ENCODE data around the gene PIK3AP1.
A peak's percentile ranks its signal among the peaks of the same experiment; 100 is the strongest.

Gene PIK3AP1

DNA sequence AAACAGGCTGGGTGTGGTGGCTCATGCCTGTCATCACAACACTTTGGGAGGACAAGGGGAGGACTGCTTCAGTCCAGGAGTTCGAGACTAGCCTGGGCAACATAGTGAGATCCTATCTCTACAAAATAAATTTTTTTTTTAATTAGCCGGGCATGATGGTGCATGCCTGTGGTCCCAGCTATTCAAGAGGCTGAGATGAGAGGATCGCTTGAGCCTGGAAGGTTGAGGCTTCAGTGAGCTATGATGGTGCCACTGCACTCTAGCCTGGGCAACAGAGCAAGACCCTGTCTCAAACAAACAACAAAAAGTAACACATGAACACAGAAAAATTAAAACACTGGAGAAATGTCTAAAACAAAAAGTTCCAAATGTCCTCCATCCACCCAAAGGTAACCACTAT lies 22.9 kb downstream of the PIK3AP1 start:
- no peaks in the 10 kb centered on the region for H4K20me1 ChIP-seq (ENCODE audit: insufficient read depth, low read length)
- peaks cover 79% of the 10 kb centered on the region for H3K79me2 ChIP-seq (ENCODE audit: insufficient read depth, low read length)
- TF ChIP-seq, protein P1, sequence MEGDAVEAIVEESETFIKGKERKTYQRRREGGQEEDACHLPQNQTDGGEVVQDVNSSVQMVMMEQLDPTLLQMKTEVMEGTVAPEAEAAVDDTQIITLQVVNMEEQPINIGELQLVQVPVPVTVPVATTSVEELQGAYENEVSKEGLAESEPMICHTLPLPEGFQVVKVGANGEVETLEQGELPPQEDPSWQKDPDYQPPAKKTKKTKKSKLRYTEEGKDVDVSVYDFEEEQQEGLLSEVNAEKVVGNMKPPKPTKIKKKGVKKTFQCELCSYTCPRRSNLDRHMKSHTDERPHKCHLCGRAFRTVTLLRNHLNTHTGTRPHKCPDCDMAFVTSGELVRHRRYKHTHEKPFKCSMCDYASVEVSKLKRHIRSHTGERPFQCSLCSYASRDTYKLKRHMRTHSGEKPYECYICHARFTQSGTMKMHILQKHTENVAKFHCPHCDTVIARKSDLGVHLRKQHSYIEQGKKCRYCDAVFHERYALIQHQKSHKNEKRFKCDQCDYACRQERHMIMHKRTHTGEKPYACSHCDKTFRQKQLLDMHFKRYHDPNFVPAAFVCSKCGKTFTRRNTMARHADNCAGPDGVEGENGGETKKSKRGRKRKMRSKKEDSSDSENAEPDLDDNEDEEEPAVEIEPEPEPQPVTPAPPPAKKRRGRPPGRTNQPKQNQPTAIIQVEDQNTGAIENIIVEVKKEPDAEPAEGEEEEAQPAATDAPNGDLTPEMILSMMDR (IDR thresholded peaks at IDR 0.05; ENCODE audit: low read length) = no peak
- no peak for TF ChIP-seq EZH2 (IDR thresholded peaks at IDR 0.05; ENCODE audit: borderline replicate concordance, low read length)
- H3K9me2 ChIP-seq (ENCODE audit: low read depth, low read length) = no peaks in the 10 kb centered on the region
- peaks cover 20% of the 10 kb centered on the region; the same call in 1 of the 2 replicates for H3K36me3 ChIP-seq (ENCODE audit: insufficient read depth, low read length)
- H3K27ac ChIP-seq (ENCODE audit: low read depth, low read length, poor library complexity, severe bottlenecking) = peak overlapping the region; percentile 55
- peaks cover 63% of the 10 kb centered on the region for H3K4me1 ChIP-seq (ENCODE audit: insufficient read depth, low read length, severe bottlenecking)
- no peaks in the 10 kb centered on the region for H3F3A ChIP-seq (ENCODE audit: insufficient read depth, low read length)
- peak overlapping the region; percentile 71 for H3K4me3 ChIP-seq (ENCODE audit: low read depth, low read length, poor library complexity, severe bottlenecking)
- no peaks in the 10 kb centered on the region for H3K9me3 ChIP-seq (ENCODE audit: low read length)
- no peak overlapping the region for H2AFZ ChIP-seq (ENCODE audit: low read length)
- H3K27me3 ChIP-seq (ENCODE audit: insufficient read depth, low read length) = no peaks in the 10 kb centered on the region
- peak overlapping the region; percentile 72 for H3K4me2 ChIP-seq (ENCODE audit: low read length)
- H3K9ac ChIP-seq (ENCODE audit: low read length) = peak overlapping the region; percentile 58; the same call in 1 of the 2 replicates

DNA sequence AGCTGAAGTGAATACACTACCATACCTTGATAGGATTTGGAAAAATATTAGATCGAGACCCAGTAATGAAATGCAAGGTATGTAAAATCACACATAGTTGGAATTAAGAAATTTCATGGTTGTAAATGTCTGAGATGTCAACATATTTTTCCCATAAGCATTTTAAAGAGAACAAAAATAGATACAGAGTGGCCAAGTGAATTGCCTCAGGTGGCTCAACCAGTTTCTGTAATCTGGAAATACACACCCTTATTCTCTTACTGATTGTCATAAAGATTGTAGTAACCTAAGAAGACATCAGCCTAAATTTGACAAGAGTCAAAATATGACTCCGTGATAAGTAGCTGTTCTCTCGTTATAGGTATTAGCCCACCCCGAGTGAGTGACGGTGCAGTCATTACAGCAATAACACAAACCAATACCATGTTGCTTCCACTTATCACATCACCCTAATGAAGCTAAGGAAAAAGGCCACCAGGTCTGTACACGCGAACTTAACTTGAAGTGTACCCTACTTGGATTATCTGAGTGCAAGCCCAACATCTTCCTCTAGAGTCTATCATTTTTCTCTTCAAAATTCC lies 23.4 kb downstream of the PIK3AP1 start:
- Histone ChIP-seq H3K9me3 (ENCODE audit: low read length) (no peaks in the 10 kb centered on the region), H2AFZ (ENCODE audit: low read length) (no peak overlapping the region), H3K4me2 (ENCODE audit: low read length) (peak overlapping the region; percentile 72), H3K27ac (ENCODE audit: low read depth, low read length, poor library complexity, severe bottlenecking) (peak overlapping the region; percentile 49), H3K4me1 (ENCODE audit: insufficient read depth, low read length, severe bottlenecking) (peaks cover 58% of the 10 kb centered on the region), H3K9ac (ENCODE audit: low read length) (peak overlapping the region; percentile 19; the same call in 1 of the 2 replicates), H3K27me3 (ENCODE audit: insufficient read depth, low read length) (no peaks in the 10 kb centered on the region), H3K9me2 (ENCODE audit: low read depth, low read length) (no peaks in the 10 kb centered on the region), H4K20me1 (ENCODE audit: insufficient read depth, low read length) (no peaks in the 10 kb centered on the region), H3K36me3 (ENCODE audit: insufficient read depth, low read length) (peaks cover 20% of the 10 kb centered on the region; the same call in 1 of the 2 replicates), H3K79me2 (ENCODE audit: insufficient read depth, low read length) (peaks cover 80% of the 10 kb centered on the region), H3K4me3 (ENCODE audit: low read depth, low read length, poor library complexity, severe bottlenecking) (peak overlapping the region; percentile 71), H3F3A (ENCODE audit: insufficient read depth, low read length) (no peaks in the 10 kb centered on the region)
- TF ChIP-seq EZH2 (IDR thresholded peaks at IDR 0.05; ENCODE audit: borderline replicate concordance, low read length) = no peak
- TF ChIP-seq, protein P1 (IDR thresholded peaks at IDR 0.05; ENCODE audit: low read length) = no peak

DNA sequence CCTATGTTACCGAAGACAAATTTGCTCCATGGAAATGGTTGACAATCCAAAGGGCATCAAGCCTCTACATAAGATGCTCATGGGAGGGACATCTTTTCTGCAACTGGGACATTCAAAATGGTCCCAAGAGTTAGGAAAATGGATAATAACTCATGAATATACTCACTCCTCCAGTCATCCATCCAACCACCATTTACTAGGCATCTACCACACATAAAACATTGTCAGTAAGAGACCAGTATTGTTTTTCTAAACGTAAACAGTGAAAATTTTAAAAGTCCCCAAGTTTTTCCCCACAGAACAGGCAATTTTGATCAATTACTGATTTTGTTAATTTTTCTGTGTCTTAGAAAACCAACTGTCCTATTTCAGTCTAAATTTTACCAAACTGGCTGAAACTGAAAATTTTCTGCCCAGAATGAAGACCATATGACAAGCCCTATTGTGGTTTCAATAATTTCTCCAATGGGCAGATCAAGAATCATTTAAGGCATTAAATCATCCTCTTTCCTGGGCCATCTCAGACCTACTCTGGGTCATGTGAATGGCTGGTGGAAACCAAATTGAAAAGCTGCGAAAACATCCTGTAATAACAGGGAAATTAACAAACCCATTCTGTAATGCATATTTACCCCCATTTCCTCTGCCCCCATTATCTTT lies 24.2 kb downstream of the PIK3AP1 start:
- Histone ChIP-seq H4K20me1 (ENCODE audit: insufficient read depth, low read length) (no peaks in the 10 kb centered on the region), H3K4me2 (ENCODE audit: low read length) (peak overlapping the region; percentile 72), H3K9me3 (ENCODE audit: low read length) (no peaks in the 10 kb centered on the region)

More for the DNA sequence above, 24.2 kb downstream of the PIK3AP1 start:
- H3K9me2 ChIP-seq (ENCODE audit: low read depth, low read length) = no peaks in the 10 kb centered on the region
- H3K4me3 ChIP-seq (ENCODE audit: low read depth, low read length, poor library complexity, severe bottlenecking) = peak overlapping the region; percentile 71
- H3K36me3 ChIP-seq (ENCODE audit: insufficient read depth, low read length) = peaks cover 24% of the 10 kb centered on the region; the same call in 1 of the 2 replicates
- H3F3A ChIP-seq (ENCODE audit: insufficient read depth, low read length) = no peaks in the 10 kb centered on the region
- H3K79me2 ChIP-seq (ENCODE audit: insufficient read depth, low read length) = peaks cover 87% of the 10 kb centered on the region
- no peak for TF ChIP-seq EZH2 (IDR thresholded peaks at IDR 0.05; ENCODE audit: borderline replicate concordance, low read length)
- TF ChIP-seq, protein P1 (IDR thresholded peaks at IDR 0.05; ENCODE audit: low read length) = no peak
- H3K4me1 ChIP-seq (ENCODE audit: insufficient read depth, low read length, severe bottlenecking) = peaks cover 49% of the 10 kb centered on the region
- peak overlapping the region; percentile 43; the same call in 1 of the 2 replicates for H3K9ac ChIP-seq (ENCODE audit: low read length)
- no peak overlapping the region for H2AFZ ChIP-seq (ENCODE audit: low read length)
- H3K27me3 ChIP-seq (ENCODE audit: insufficient read depth, low read length) = no peaks in the 10 kb centered on the region
- peak overlapping the region; percentile 51 for H3K27ac ChIP-seq (ENCODE audit: low read depth, low read length, poor library complexity, severe bottlenecking)
